ENCODE data around the gene CNST.

Gene CNST

DNA sequence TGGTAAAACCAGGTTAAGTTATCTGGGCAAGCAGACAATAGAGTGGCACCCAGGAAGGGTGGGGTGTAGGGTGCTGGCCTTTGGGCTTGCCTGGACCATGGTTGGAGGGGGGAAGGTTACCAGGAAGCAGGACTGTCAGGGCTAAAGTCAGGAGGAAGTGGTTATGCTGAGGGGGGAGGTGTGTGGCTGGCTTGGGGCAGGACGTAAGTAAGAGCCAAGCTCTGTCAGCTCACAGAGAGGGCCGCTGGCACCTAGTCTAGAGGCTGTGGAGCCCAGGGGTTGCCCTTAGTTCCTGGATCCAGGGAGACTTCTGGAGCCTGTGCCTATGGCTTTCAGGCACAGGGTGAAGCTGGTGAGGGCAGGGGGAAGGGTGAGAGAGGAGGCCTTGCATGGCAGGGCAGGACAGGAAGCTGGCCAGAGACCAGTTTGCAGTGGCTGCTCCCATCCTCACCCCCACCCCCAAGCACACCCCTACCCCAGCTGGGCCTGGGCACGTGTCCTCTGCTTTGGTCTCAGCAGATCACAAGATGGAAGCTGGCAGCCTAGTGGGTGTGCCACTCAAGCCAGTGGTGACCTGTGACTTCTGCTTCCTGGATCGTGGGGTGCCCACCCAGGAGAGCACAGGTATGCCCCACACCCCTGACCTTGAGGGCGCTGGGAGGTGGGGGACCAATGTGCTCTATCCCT lies 38.7 kb upstream of the CNST start:
- TF ChIP-seq, protein P1, sequence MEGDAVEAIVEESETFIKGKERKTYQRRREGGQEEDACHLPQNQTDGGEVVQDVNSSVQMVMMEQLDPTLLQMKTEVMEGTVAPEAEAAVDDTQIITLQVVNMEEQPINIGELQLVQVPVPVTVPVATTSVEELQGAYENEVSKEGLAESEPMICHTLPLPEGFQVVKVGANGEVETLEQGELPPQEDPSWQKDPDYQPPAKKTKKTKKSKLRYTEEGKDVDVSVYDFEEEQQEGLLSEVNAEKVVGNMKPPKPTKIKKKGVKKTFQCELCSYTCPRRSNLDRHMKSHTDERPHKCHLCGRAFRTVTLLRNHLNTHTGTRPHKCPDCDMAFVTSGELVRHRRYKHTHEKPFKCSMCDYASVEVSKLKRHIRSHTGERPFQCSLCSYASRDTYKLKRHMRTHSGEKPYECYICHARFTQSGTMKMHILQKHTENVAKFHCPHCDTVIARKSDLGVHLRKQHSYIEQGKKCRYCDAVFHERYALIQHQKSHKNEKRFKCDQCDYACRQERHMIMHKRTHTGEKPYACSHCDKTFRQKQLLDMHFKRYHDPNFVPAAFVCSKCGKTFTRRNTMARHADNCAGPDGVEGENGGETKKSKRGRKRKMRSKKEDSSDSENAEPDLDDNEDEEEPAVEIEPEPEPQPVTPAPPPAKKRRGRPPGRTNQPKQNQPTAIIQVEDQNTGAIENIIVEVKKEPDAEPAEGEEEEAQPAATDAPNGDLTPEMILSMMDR (IDR thresholded peaks at IDR 0.05; ENCODE audit: control insufficient read depth, insufficient read depth, low read depth, low read length, missing control alignments): no peak

DNA sequence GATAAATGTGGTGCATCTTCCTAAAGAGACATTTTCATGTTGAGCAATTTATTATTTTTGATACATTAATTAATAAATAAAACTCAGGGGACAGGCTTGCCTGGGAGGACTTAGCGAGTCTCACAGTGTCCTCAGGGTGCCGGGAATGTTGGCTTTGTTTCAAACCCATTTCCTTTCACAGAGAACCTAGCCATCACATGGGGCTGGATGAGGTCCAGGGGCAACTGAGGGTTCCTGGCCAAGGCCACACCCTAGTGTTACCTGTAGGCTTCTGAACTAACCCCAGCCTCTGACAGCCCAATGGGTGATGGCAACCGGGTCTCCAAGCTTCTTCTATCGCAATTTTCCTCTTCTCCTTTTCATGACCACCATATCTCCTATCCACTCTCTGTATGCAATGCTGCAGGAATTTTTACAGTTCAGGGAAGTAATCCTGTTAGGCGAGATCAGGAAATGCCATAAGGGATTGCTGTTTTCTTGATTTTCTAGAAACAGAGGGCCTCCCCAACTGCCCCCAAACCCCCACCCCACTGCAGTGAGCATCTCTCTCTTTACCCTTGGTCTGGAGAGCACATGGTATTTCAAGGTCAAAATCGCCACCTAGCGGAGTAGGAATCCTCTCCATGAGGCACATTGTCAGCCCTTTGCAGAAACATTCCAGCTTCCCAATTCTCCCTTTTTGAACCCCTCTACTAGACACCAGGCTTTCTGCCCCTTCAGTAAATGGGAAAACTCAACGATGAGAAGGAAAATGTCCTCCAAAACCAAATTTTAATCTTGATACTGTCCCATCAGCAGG lies 37.1 kb upstream of the CNST start:
- H3K4me3 ChIP-seq (ENCODE audit: control insufficient read depth, low read depth, low read length): no peak overlapping the region
- DNase-seq (ENCODE audit: low read depth): no peak
- TF ChIP-seq, protein P1 (IDR thresholded peaks at IDR 0.05; ENCODE audit: control insufficient read depth, insufficient read depth, low read depth, low read length, missing control alignments): no peak

More for the DNA sequence above, 38.7 kb upstream of the CNST start:
- DNase-seq (ENCODE audit: low read depth): no peak
- H3K4me3 ChIP-seq (ENCODE audit: control insufficient read depth, low read depth, low read length): no peak overlapping the region

DNA sequence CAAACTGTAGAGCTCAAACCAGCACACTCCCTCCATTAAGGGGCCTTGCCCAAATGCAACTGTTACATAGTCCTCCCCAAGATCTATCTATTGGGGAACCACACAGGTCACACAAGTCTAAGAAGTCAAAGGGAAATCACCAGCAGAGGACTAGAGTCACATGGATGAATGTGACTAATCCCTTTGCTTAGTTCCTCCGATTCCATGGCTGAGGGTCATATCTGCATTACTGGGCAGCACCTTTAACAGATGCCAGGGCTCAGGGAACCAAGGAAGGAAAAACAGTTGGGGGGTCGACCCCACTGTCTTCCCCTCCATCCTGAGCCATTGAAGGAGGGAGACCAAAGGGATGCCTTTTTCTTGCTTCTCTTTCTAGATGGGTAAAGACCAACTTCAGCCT lies 35.8 kb upstream of the CNST start:
- TF ChIP-seq, protein P1 (IDR thresholded peaks at IDR 0.05; ENCODE audit: control insufficient read depth, insufficient read depth, low read depth, low read length, missing control alignments): no peak
- H3K4me3 ChIP-seq (ENCODE audit: control insufficient read depth, low read depth, low read length): no peak overlapping the region
- no peak for DNase-seq (ENCODE audit: low read depth)

DNA sequence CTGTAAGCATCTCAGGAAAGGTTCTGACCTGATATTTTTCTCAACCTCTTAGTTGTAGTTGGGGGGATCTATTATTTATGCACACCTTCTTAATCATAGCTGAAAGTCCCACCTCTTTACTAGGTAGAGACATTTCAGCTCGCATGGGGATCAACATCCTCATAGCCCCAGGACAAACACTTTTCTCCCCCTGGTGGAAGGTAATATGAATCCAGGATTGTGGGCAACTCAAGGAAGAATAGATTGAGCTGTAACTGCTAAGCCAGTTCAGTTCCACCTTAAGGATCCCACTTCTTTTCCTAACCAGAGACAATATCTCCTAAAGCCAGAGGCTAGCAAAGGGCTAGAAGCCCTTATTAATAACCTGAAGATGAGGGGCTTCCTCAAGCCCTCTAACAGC lies 33.7 kb upstream of the CNST start:
- no peak overlapping the region for H3K4me3 ChIP-seq (ENCODE audit: control insufficient read depth, low read depth, low read length)
- TF ChIP-seq, protein P1 (IDR thresholded peaks at IDR 0.05; ENCODE audit: control insufficient read depth, insufficient read depth, low read depth, low read length, missing control alignments): no peak
- no peak for DNase-seq (ENCODE audit: low read depth)

DNA sequence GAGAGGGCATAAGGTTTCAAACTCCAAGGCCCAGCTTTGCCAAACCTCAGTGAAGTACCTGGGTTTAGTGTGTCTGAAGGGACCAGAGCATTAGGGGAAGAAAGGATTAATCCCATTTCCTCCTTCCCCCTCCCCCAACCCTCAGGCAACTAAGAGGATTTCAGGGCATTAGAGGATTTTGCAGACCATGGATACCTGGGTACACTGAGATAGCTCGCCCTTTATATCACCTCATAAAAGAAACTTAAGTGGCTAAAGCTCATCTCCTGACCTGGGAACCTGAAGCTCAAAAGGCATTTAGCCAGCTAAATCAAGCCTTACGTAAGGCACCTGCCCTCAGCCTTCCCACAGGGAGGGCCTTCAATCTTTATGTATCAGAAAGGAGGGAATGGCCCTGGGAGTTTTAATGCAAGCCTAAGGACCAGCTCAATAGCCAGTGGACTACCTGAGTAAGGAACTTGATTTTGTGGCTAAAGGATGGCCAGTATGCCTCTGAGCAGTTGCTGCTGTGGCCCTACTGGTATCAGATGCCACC lies 32.8 kb upstream of the CNST start:
- no peak for DNase-seq (ENCODE audit: low read depth)
- no peak overlapping the region for H3K4me3 ChIP-seq (ENCODE audit: control insufficient read depth, low read depth, low read length)
- TF ChIP-seq, protein P1 (IDR thresholded peaks at IDR 0.05; ENCODE audit: control insufficient read depth, insufficient read depth, low read depth, low read length, missing control alignments): no peak

DNA sequence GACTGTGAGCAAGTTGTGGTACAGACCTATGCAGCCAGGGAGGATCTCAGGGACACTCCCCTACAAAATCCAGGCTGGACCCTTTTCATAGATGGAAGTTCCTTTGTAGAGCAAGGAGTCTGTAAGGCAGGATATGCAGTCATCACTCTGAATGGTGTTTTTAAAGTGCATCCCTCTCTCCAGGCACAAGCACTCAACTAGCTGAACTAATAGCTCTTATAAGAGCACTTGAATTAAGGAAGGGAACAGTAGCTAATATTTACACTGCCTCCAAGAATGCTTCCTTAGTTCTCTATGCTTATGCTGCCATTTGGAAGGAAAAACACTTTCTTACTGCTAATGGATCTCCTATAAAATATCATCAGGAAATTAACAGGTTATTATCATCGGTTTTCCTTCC lies 32.1 kb upstream of the CNST start:
- DNase-seq (ENCODE audit: low read depth): no peak
- TF ChIP-seq, protein P1 (IDR thresholded peaks at IDR 0.05; ENCODE audit: control insufficient read depth, insufficient read depth, low read depth, low read length, missing control alignments): no peak
- no peak overlapping the region for H3K4me3 ChIP-seq (ENCODE audit: control insufficient read depth, low read depth, low read length)
